ENCODE data around the gene USH1C. TPM values are rescaled to one million over a fixed set of nuclear protein-coding genes. Genes with fewer than 3 reads are reported as not detected.

The USH1C gene
- total and polyA plus RNA-seq, 12 donors = 0.22 to 1.9 (median 0.97) TPM; not detected in 9

GRCh38 chr11:17546240-17546639 lies 2.0 kb upstream of the USH1C start:
- no peak for DNase-seq
- Histone ChIP-seq H3K4me1 (peaks cover 0 to 5% (median 0%) of the 10 kb centered on the region in 9 donors), H3K27ac (no peak overlapping the region), H3K27me3 (peaks cover 0 to 57% (median 47%) of the 10 kb centered on the region in 7 donors), H3K4me3 (no peak overlapping the region), H3K9me3 (no peaks in the 10 kb centered on the region), H3K36me3 (no peaks in the 10 kb centered on the region)
- 87 to 88% methylated on average over 2 of the region's 2 CpGs for WGBS, 2 donors
- intact Hi-C loops (cut with DNase I) = no loop called here
- TF ChIP-seq CTCF (IDR thresholded peaks at IDR 0.05) = no peak
- no peak for ATAC-seq

- DNase-seq = no peak
- peaks cover 0 to 5% (median 0%) of the 10 kb centered on the region in 9 donors for H3K4me1 ChIP-seq
- intact Hi-C loops (cut with DNase I) = no loop called here
Measured at GRCh38 chr11:17543574-17544180, 539 bp downstream of the USH1C start.

GRCh38 chr11:17543041-17543440 lies 1.2 kb downstream of the USH1C start:
- ATAC-seq = no peak
- TF ChIP-seq CTCF (IDR thresholded peaks at IDR 0.05) = no peak
- peaks cover 0 to 5% (median 0%) of the 10 kb centered on the region in 9 donors for H3K4me1 ChIP-seq
- DNase-seq = no peak
- WGBS, 2 donors = 90 to 93% methylated on average over 2 of the region's 2 CpGs
- intact Hi-C loops (cut with DNase I) = no loop called here
- no peak overlapping the region for H3K4me3 ChIP-seq
- H3K36me3 ChIP-seq = no peaks in the 10 kb centered on the region
- H3K9me3 ChIP-seq = no peaks in the 10 kb centered on the region
- H3K27me3 ChIP-seq = peaks cover 0 to 47% (median 38%) of the 10 kb centered on the region in 7 donors
- H3K27ac ChIP-seq = no peak overlapping the region

More at GRCh38 chr11:17543574-17544180, 539 bp downstream of the USH1C start:
- no peaks in the 10 kb centered on the region for H3K36me3 ChIP-seq
- peak in 1 of 8 donors; percentile 19 for ATAC-seq
- peaks cover 0 to 48% (median 45%) of the 10 kb centered on the region in 7 donors for H3K27me3 ChIP-seq
- 39 to 46% methylated on average over 17 of the region's 17 CpGs for WGBS, 2 donors
- no peak overlapping the region for H3K27ac ChIP-seq
- no peaks in the 10 kb centered on the region for H3K9me3 ChIP-seq
- no peak overlapping the region for H3K4me3 ChIP-seq
- TF ChIP-seq CTCF (IDR thresholded peaks at IDR 0.05) = no peak

- ATAC-seq = no peak
- Histone ChIP-seq H3K36me3 (no peaks in the 10 kb centered on the region), H3K9me3 (no peaks in the 10 kb centered on the region), H3K4me1 (peaks cover 0 to 5% (median 0%) of the 10 kb centered on the region in 9 donors), H3K27ac (no peak overlapping the region), H3K27me3 (peaks cover 0 to 41% (median 31%) of the 10 kb centered on the region in 7 donors), H3K4me3 (no peak overlapping the region)
- intact Hi-C loops (cut with DNase I) = no loop called here
- 77 to 92% methylated on average over 4 of the region's 4 CpGs for WGBS, 2 donors
- TF ChIP-seq CTCF (IDR thresholded peaks at IDR 0.05) = no peak
- DNase-seq = no peak
Measured at GRCh38 chr11:17542249-17542648, 2.0 kb downstream of the USH1C start.
